ENCODE results near the gene TNRC18. TPM values are rescaled to one million over a fixed set of nuclear protein-coding genes. Genes with fewer than 3 reads are reported as not detected.
"Not testable (repeated sequence)": the region's sequence is repeated elsewhere in the genome, so short reads cannot be mapped to it uniquely, and the experiment has no call there.

Gene TNRC18
- polyA plus RNA-seq, 3 donors: 0.64 to 49.9 (median 0.70) TPM

GRCh38 chr7:5260530-5261068, 163.0 kb downstream of the TNRC18 start:
- H3K9ac ChIP-seq (ENCODE audit: insufficient read depth, low read length, poor library complexity, severe bottlenecking); H2AFZ ChIP-seq (ENCODE audit: insufficient read depth, low read depth, low read length, poor library complexity, severe bottlenecking); H3K79me2 ChIP-seq (ENCODE audit: insufficient read depth, low read length); H3K27ac Mint-ChIP-seq; H3K4me2 ChIP-seq (replicated peaks; ENCODE audit: extremely low read depth, low read length, poor library complexity, severe bottlenecking); H3K27me3 Mint-ChIP-seq (ENCODE audit: low read depth in 3 of 3); H3K4me1 ChIP-seq (ENCODE audit: control insufficient read depth in 1 of 2, insufficient read depth in 2 of 2, low read length in 2 of 2); H3K27ac ChIP-seq (ENCODE audit: low read depth in 1 of 2, low read length in 2 of 2); H3K4me3 Mint-ChIP-seq; H3K27me3 ChIP-seq (ENCODE audit: control insufficient read depth in 2 of 2, insufficient read depth in 2 of 2, low read length in 2 of 2); H3K4me1 Mint-ChIP-seq; intact Hi-C loops (cut with micrococcal nuclease); H3K4me3 ChIP-seq (replicated peaks in 1 of 3; ENCODE audit: low read depth in 2 of 3, low read length in 3 of 3); H4K20me1 ChIP-seq (ENCODE audit: insufficient read depth, low read length); DNase-seq; H3K36me3 Mint-ChIP-seq; H3K36me3 ChIP-seq (replicated peaks in 1 of 2; ENCODE audit: control insufficient read depth in 1 of 2, insufficient read depth in 2 of 2, low read length in 2 of 2); H3K9me3 Mint-ChIP-seq; H3K9me3 ChIP-seq (replicated peaks in 1 of 2; ENCODE audit: control insufficient read depth in 1 of 2, insufficient read depth in 1 of 2, low read length in 2 of 2): not testable (repeated sequence)
- 94% methylated on average over 11 of the region's 15 CpGs for WGBS (ENCODE audit: insufficient coverage)

Other genes with a start within 250 kb of the TNRC18 start
- 10 to 100 TPM; 62.8 to 67.4 (median 65.9) TPM for gene WIPI2, start 233.6 kb downstream of the TNRC18 start, polyA plus RNA-seq
- under 1 TPM; 0.21 to 0.29 (median 0.26) TPM for gene SLC29A4, start 140.9 kb downstream of the TNRC18 start, polyA plus RNA-seq
- gene FBXL18, start 90.0 kb upstream of the TNRC18 start, polyA plus RNA-seq: 1 to 10 TPM in 1 of 3 donors, under 1 TPM in 2; 0.11 to 5.6 (median 0.75) TPM
- gene ACTB, start 106.8 kb upstream of the TNRC18 start, polyA plus RNA-seq: over 10,000 TPM in 2 of 3 donors, 1,000 to 10,000 TPM in 1; 7,773 to 23,749 (median 20,280) TPM
- 10 to 100 TPM in 1 of 3 donors, 1 to 10 TPM in 2; 2.0 to 10.2 (median 2.5) TPM for gene FSCN1, start 169.0 kb upstream of the TNRC18 start, polyA plus RNA-seq

Measured in CD14-positive monocyte (primary cell).